ENCODE results near the gene ARHGDIG. TPM values are rescaled to one million over a fixed set of nuclear protein-coding genes. Genes with fewer than 3 reads are reported as not detected.

Gene ARHGDIG
- total RNA-seq, 1 donor = not detected

DNA sequence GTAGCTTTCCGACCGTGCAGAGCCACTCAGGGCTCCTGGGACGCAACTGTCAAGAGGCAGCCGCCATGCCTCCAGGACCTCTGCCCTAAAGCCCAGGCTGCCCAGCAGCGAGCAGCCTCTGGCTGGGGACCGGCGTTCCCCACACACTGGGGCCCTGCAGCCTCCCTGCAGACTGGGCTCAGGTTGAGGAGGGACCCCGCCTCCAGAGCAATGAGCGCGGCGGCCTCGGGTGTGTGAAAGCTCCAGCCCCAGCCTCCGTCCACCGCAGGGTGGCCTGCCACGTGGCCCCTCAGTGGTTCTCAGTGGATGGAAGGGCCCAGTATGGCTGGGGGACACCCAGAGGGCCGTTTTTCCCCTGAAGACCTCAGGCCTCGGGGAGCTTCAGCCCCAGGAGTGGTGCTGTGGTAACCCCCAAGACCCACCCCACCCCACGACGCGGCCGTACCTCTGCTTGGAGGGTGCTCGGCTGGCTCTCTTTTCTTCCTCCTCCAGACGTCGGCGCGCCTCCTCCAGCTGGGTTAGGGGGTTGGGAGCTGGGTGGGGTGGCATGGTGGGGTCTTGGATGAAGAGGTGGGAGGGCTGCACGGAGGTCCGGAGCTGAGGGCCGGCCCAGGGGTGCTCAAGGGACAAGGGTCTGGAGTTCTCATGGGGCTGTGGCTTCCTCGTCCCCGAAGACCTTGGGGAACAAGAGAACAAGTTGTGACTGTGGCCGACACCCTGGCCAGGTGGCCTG lies 12.8 kb downstream of the ARHGDIG start:
- Histone ChIP-seq H3K36me3 (ENCODE audit: insufficient read depth, low read length) (peaks cover 18% of the 10 kb centered on the region), H4K20me1 (ENCODE audit: insufficient read depth, low read length) (no peaks in the 10 kb centered on the region), H2AFZ (ENCODE audit: low read length) (no peak overlapping the region), H3K4me1 (ENCODE audit: insufficient read depth, low read length) (no peaks in the 10 kb centered on the region), H3K9me3 (ENCODE audit: low read depth, low read length) (no peaks in the 10 kb centered on the region), H3K4me3 (ENCODE audit: insufficient read depth, low read length) (no peak overlapping the region), H3K27ac (ENCODE audit: low read depth, low read length) (no peak overlapping the region), H3K4me2 (ENCODE audit: insufficient read depth, low read length) (no peak overlapping the region), H3K27me3 (ENCODE audit: insufficient read depth, low read length) (no peaks in the 10 kb centered on the region), H3K79me2 (ENCODE audit: insufficient read depth, low read length) (no peaks in the 10 kb centered on the region)
- DNase-seq (ENCODE audit: insufficient read length, low spot score, missing footprints) = no peak
- no peak for TF ChIP-seq CTCF (IDR thresholded peaks at IDR 0.05; ENCODE audit: extremely low read depth, low read depth, low read length)

DNA sequence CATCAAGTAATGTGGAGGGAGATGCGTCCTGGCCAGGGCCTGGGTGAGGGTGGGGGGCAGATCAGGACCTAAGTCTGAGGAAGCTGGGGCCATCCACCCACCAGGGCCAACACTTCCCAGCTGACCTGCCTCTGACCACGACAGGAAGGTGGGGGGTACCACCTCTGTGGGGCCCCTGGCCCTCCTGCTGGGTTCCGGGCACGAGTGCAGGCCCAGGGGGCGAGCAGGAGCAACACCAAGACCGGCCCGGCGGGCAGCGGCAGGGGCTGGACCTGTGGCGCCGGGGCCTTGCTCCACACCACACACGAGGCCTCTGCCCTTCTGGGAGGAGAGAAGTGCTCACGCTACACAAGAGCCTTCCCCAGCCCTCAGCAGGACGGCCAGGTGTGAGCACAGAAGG lies 15.9 kb downstream of the ARHGDIG start:
- no peak overlapping the region for H3K4me2 ChIP-seq (ENCODE audit: insufficient read depth, low read length)
- peaks cover 12% of the 10 kb centered on the region for H3K36me3 ChIP-seq (ENCODE audit: insufficient read depth, low read length)
- no peak overlapping the region for H3K27ac ChIP-seq (ENCODE audit: low read depth, low read length)
- no peaks in the 10 kb centered on the region for H4K20me1 ChIP-seq (ENCODE audit: insufficient read depth, low read length)
- no peak for TF ChIP-seq CTCF (IDR thresholded peaks at IDR 0.05; ENCODE audit: extremely low read depth, low read depth, low read length)
- no peaks in the 10 kb centered on the region for H3K4me1 ChIP-seq (ENCODE audit: insufficient read depth, low read length)
- H3K4me3 ChIP-seq (ENCODE audit: insufficient read depth, low read length) = no peak overlapping the region
- H3K9me3 ChIP-seq (ENCODE audit: low read depth, low read length) = no peaks in the 10 kb centered on the region
- no peaks in the 10 kb centered on the region for H3K27me3 ChIP-seq (ENCODE audit: insufficient read depth, low read length)
- DNase-seq (ENCODE audit: insufficient read length, low spot score, missing footprints) = no peak
- no peaks in the 10 kb centered on the region for H3K79me2 ChIP-seq (ENCODE audit: insufficient read depth, low read length)
- no peak overlapping the region for H2AFZ ChIP-seq (ENCODE audit: low read length)

DNA sequence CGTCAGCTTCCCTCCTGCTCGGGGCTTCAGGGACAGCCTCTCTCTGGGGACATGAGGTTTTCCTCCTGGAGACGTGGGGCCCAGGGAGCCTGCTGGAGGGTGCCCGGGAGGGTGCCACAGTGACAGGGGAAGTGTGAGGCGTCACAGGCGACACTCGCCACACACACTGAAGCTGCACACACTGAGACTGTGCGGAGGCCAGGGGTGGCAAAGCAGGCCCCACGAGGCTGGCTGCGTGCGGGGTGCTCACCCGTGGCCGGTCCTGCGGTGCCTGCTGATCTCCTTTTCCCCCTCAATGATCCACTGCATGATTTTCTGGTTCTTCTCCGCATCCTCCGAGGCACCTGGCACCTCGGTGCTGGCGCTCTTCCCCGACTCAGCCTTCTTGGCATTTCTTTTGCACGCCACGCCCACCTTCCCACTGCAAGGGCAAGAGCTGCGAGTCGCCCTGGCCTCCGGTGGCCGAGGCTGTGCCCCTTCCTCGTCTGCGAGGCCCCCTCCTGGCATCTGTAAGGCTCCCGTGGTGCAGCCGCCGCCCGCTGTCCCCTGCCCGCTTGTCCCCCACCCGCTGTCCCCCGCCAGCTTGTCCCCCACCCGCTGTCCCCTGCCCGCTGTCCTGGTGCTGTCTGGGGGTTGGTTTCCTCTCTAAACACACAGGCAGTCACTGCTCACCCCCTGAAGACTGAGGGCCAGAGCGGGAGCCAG lies 16.6 kb downstream of the ARHGDIG start:
- Histone ChIP-seq H4K20me1 (ENCODE audit: insufficient read depth, low read length) (no peaks in the 10 kb centered on the region), H3K4me1 (ENCODE audit: insufficient read depth, low read length) (no peaks in the 10 kb centered on the region), H3K27me3 (ENCODE audit: insufficient read depth, low read length) (no peaks in the 10 kb centered on the region), H3K79me2 (ENCODE audit: insufficient read depth, low read length) (no peaks in the 10 kb centered on the region), H3K4me2 (ENCODE audit: insufficient read depth, low read length) (no peak overlapping the region), H3K4me3 (ENCODE audit: insufficient read depth, low read length) (no peak overlapping the region), H2AFZ (ENCODE audit: low read length) (no peak overlapping the region), H3K9me3 (ENCODE audit: low read depth, low read length) (no peaks in the 10 kb centered on the region), H3K27ac (ENCODE audit: low read depth, low read length) (no peak overlapping the region), H3K36me3 (ENCODE audit: insufficient read depth, low read length) (peaks cover 12% of the 10 kb centered on the region)
- no peak for DNase-seq (ENCODE audit: insufficient read length, low spot score, missing footprints)
- TF ChIP-seq CTCF (IDR thresholded peaks at IDR 0.05; ENCODE audit: extremely low read depth, low read depth, low read length) = no peak

DNA sequence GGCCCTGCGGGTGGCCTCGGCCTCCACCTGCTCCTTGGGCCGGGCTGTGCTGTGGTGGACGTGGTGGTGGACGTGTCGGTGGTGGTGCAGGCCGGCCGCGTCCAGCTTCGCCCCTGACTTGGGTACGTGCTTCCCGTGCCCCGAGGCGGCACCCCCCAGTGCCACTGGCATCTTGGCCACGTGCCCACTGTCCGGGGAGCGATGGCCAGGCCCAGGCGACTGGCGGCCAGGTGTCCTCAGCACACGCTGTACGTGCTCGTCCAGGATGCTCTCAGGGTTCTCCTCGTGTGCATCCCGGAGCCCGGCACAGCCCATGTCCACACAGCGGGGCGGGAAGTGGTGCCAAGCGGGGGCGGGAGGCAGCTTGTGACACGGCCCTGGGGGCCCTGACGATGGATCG lies 17.4 kb downstream of the ARHGDIG start:
- no peak overlapping the region for H3K4me2 ChIP-seq (ENCODE audit: insufficient read depth, low read length)
- TF ChIP-seq CTCF (IDR thresholded peaks at IDR 0.05; ENCODE audit: extremely low read depth, low read depth, low read length) = no peak
- H2AFZ ChIP-seq (ENCODE audit: low read length) = no peak overlapping the region
- no peak for DNase-seq (ENCODE audit: insufficient read length, low spot score, missing footprints)
- H4K20me1 ChIP-seq (ENCODE audit: insufficient read depth, low read length) = no peaks in the 10 kb centered on the region
- H3K9me3 ChIP-seq (ENCODE audit: low read depth, low read length) = no peaks in the 10 kb centered on the region
- no peak overlapping the region for H3K4me3 ChIP-seq (ENCODE audit: insufficient read depth, low read length)
- peaks cover 18% of the 10 kb centered on the region for H3K36me3 ChIP-seq (ENCODE audit: insufficient read depth, low read length)
- H3K79me2 ChIP-seq (ENCODE audit: insufficient read depth, low read length) = no peaks in the 10 kb centered on the region
- H3K27ac ChIP-seq (ENCODE audit: low read depth, low read length) = no peak overlapping the region
- H3K4me1 ChIP-seq (ENCODE audit: insufficient read depth, low read length) = no peaks in the 10 kb centered on the region
- no peaks in the 10 kb centered on the region for H3K27me3 ChIP-seq (ENCODE audit: insufficient read depth, low read length)
